ENCODE results near the gene TMEM101.

DNA sequence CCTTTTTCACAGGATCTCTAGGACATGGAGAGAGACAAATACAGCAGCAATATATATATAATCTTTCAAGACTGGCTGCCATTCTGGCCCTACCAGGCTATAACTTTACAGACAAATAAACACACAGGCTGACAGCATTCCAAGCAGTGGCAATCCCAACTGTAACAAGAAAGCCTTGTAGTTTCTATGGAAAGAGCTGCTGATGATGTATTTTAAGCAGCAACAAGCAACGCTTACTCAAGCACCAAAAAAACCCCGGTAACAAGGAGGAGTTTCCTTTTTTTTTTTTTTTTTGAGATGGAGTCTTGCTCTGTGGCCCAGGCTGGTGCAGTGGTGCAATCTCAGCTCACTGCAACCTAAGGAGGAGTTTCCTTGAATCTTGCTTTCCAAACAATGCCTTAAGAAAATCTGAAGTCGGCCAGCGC, 28.5 kb upstream of the TMEM101 start:
- TF ChIP-seq ZNF274 (IDR thresholded peaks at IDR 0.05; ENCODE audit: low read depth, low read length) (no peak), YY1 (IDR thresholded peaks at IDR 0.05; ENCODE audit: insufficient read depth, insufficient read length) (no peak)

Measured in NT2/D1 (cell line).